ENCODE data around the gene NECTIN2. TPM values are rescaled to one million over a fixed set of nuclear protein-coding genes. Genes with fewer than 3 reads are reported as not detected.

NECTIN2 gene
- total RNA-seq, 2 donors from 2014 or later, result 223 to 279 TPM

- intact Hi-C loops (cut with DNase I), result no loop called here
- WGBS, result 89% methylated on average over 4 of the region's 4 CpGs
- no peaks in the 10 kb centered on the region for H3K9me3 ChIP-seq
- no peak overlapping the region for H3K4me3 ChIP-seq
- no peaks in the 10 kb centered on the region for H3K27me3 ChIP-seq (replicated peaks; ENCODE audit: insufficient read depth)
- no peak for DNase-seq (ENCODE audit: low spot score)
- no peaks in the 10 kb centered on the region for H3K36me3 ChIP-seq
- H3K27ac ChIP-seq, result no peak overlapping the region
- no peaks in the 10 kb centered on the region for H3K4me1 ChIP-seq (replicated peaks)
- TF ChIP-seq, protein P1, sequence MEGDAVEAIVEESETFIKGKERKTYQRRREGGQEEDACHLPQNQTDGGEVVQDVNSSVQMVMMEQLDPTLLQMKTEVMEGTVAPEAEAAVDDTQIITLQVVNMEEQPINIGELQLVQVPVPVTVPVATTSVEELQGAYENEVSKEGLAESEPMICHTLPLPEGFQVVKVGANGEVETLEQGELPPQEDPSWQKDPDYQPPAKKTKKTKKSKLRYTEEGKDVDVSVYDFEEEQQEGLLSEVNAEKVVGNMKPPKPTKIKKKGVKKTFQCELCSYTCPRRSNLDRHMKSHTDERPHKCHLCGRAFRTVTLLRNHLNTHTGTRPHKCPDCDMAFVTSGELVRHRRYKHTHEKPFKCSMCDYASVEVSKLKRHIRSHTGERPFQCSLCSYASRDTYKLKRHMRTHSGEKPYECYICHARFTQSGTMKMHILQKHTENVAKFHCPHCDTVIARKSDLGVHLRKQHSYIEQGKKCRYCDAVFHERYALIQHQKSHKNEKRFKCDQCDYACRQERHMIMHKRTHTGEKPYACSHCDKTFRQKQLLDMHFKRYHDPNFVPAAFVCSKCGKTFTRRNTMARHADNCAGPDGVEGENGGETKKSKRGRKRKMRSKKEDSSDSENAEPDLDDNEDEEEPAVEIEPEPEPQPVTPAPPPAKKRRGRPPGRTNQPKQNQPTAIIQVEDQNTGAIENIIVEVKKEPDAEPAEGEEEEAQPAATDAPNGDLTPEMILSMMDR (IDR thresholded peaks at IDR 0.05), result no peak
- no peak for TF ChIP-seq POLR2AphosphoS5 (IDR thresholded peaks at IDR 0.05)
- no peak for TF ChIP-seq POLR2A (IDR thresholded peaks at IDR 0.05)
These were observed 85.4 kb downstream of the NECTIN2 start for GRCh38 chr19:44931541-44931940.

Other genes with a start within 250 kb of the NECTIN2 start
- not detected for gene IGSF23, start 232.7 kb upstream of the NECTIN2 start, total RNA-seq
- gene PVR, start 202.4 kb upstream of the NECTIN2 start, total RNA-seq, result 10 to 100 TPM; 30.1 to 35.6 TPM
- 1 to 10 TPM; 3.6 to 8.1 TPM for gene CEACAM19, start 174.8 kb upstream of the NECTIN2 start, total RNA-seq
- gene CEACAM16, start 147.1 kb upstream of the NECTIN2 start, total RNA-seq, result not detected
- 10 to 100 TPM; 22.6 to 44.0 TPM for gene BCL3, start 97.6 kb upstream of the NECTIN2 start, total RNA-seq
- 10 to 100 TPM; 30.1 to 33.6 TPM for gene CBLC, start 68.4 kb upstream of the NECTIN2 start, total RNA-seq
- 100 to 1,000 TPM; 258 to 501 TPM for gene BCAM, start 37.2 kb upstream of the NECTIN2 start, total RNA-seq
- 10 to 100 TPM; 44.9 to 81.3 TPM for gene TOMM40, start 45.0 kb downstream of the NECTIN2 start, total RNA-seq
- gene APOE, start 59.5 kb downstream of the NECTIN2 start, total RNA-seq, result 100 to 1,000 TPM; 206 to 503 TPM
- gene APOC1, start 68.3 kb downstream of the NECTIN2 start, total RNA-seq, result 10 to 100 TPM in 1 of 2 donors, 1 to 10 TPM in 1; 7.3 to 80.1 TPM
- gene APOC4, start 95.9 kb downstream of the NECTIN2 start, total RNA-seq, result not detected
- gene APOC2, start 99.8 kb downstream of the NECTIN2 start, total RNA-seq, result not detected
- gene CLPTM1, start 109.1 kb downstream of the NECTIN2 start, total RNA-seq, result 100 to 1,000 TPM; 102 to 185 TPM
- gene RELB, start 155.2 kb downstream of the NECTIN2 start, total RNA-seq, result 10 to 100 TPM; 11.0 to 13.0 TPM
- gene CLASRP, start 192.7 kb downstream of the NECTIN2 start, total RNA-seq, result 100 to 1,000 TPM in 1 of 2 donors, 10 to 100 TPM in 1; 97.8 to 162 TPM
- 1 to 10 TPM in 1 of 2 donors, under 1 TPM in 1; 0.87 to 2.9 TPM for gene ZNF296, start 230.2 kb downstream of the NECTIN2 start, total RNA-seq
- 10 to 100 TPM; 13.9 to 41.0 TPM for gene GEMIN7, start 233.0 kb downstream of the NECTIN2 start, total RNA-seq
- 10 to 100 TPM; 50.1 to 90.3 TPM for gene PPP1R37, start 246.9 kb downstream of the NECTIN2 start, total RNA-seq

Data from prostate gland (tissue), 2 donors.